NOMO-1 treated with DMSO at 0.1 percent for 48 hours (cell line): ENCODE data around the gene KMO.
A peak's percentile ranks its signal among the peaks of the same experiment; 100 is the strongest.

Source experiments
- DNase-seq: peaks from one replicate; lab custom pipeline; 2025; ENCODE audit not compliant: unreplicated experiment; lab: John Stamatoyannopoulos, UW

KMO gene

DNA sequence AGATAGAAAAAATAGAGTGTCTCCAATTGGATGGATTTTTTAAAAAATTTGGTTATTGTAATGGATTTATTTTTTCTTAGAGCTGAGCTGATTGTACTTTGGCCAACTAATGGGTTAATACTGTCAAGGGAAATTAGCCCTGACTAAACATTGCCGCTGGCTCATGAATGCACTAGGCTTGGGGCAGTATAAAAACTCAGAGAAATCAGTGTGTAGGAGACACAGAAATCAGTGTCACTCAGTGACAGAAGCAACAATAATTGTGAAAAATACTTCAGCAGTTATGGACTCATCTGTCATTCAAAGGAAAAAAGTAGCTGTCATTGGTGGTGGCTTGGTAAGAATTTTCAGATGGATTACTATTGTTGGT is at the start of gene KMO:
Gene KMO (plus strand): TSS at position 217 of the 370 bp plus-strand sequence. CDS start 67 bp downstream, at position 284.
- no peak for DNase-seq

DNA sequence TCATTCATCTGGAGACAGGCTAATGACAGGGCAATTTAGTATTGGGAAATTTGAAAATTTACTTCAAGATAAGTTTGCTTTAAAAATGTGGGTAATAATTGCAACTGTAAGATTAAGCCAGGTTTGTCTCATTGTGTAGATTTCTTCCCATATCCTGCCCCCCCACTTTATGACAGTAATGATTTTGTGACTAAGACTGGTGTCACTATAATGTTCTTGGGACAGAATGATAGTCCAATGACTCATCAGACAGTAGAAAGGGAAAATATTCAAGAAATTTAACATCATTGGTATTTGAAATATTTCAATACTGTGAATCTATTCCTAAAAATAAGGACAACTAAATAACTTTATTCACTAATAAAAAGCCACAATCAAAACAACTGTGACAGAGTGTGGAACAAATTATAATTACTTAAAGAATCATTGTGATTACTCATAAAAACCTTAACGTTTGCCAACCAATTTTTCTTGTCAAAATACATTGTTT is 49.4 kb upstream of the KMO start:
- DNase-seq: no peak

DNA sequence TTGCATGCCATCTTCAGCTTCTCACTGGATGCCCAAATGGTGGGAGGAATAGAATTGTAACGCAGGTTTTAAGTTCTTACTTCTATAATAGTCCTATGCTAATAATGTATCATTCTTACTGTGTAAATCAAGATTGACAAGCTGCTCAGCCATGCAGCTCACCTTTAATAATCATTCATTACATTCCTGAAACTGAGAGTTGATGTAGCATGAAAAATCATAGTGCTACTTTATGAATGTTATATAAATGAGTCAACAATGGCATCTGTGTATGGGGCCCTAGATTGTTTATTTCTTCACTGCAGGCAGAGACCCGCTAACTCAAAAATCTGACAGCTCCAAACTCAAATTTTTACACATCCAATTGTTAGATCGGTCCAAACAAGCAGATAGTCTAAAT is 47.0 kb upstream of the KMO start:
- no peak for DNase-seq

DNA sequence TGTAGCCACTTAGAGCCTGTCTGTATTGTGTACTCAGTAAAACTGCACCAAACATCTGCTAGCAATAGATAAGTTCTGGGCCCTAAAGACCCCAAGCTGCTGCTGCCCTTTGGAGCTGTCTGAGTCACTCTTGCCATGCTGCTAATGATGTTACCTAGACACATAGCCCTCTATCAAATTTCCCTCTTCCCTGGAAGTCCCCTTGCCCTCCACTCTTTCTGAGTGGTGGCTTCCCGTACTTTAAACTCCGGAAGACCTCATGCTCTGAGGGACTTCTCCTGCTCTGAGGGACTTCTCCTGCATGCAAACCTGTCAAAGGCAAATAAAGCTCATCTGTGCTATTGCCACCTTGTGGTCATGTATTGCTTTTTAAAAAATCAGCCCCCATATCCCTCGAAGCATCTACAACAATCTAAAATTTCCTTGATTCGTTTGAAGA is 46.6 kb upstream of the KMO start:
- no peak for DNase-seq

DNA sequence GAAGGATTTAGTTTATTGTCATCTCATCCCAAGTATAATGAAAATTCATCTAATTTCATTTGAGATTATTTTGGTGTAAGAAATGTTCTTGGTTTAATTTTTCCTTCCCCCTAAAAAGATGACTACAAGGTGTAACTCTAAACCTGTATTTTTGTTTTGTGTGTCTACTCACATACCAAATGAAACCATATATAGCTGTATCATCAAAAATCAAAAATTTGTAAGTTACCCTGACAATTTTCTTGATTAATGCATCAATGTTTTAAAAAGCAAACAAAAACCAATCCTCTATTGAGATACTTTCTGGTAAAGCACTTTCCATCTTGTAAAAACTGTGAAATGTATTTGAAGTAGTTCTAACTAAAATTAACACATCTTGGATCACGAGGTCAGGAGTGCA is 43.4 kb upstream of the KMO start:
- DNase-seq: no peak

DNA sequence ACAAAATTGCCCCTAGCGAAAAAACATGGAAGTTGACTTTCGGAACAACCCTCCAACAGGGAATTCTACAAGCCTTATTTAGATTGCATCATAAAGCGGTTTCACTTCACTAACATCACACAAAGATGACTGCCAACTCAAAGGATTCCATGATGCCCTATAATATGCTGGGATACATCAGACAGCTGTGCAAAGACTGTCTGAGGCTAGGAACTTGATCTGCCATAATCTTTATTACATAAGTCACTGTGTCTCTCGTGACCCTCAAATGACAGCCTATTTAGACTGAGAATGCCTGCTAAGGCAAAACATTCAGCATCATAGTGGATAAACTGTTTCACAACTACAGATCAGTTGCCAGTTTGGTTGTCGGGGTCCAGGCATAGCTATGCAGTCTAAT is 36.4 kb upstream of the KMO start:
- DNase-seq: no peak

DNA sequence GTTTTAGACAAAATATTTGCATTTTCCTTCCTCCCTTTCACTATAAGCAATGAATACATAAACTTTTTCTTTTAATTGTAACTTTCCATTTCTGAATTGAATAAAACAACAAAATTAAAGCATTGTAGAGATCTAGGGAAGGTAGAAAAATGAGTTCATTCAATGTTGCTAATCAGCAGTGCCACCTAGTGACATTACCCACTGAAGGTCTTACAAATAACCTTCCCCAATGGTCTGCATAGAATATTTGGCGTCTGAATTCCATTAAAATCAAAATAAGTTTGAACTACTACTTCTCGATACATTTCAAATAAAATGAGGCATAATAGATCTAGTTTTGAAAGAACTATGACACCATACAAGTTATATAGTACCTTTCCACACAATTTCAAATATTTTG is 32.3 kb upstream of the KMO start:
- no peak for DNase-seq

DNA sequence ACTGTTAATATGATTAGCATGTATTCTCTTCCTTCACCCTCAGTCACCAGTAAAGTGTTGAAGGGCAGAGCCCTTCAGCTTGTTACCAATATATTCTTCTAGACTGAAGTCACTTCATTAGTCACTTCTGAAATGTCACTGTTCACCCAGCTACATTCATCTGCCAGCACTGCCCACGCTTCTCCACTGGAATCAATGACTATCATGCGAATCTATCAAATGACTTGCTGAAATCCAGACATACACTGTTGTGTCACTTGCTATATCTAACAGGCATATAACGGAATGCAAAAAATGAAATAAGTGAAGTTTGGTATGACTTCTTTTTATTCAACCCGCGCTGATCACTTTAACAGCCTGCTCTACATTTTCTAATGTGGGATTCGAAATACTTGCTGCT is 28.7 kb upstream of the KMO start:
- no peak for DNase-seq

DNA sequence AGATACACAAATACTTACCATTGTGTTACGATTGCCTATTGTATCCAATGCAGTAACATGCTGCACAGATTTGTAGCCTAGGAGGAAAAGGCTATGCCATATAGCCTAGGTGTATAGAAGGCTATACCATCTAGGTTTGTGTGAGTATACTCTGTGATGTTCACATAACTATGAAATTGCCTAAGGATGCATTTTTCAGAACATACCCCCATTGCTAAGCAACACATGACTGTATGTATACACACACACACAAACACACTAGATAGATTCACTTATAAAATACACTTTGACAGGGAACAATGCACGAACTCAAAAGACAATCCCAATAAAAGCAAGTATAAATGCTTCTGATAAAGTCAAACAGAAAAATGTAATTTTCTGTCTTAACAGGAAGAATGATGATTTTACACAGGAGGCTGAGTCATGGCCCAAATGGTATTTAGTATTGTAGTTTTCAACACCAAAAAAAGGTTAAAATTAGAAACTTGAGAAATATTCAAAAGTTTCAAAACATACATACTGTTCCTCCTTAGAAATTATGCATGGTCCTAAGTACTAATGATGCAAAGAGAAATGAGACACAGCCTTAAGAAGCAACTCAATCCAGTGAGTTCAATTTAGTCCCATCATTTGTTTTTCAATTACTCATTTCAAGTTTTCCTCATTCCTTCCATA is 24.9 kb upstream of the KMO start:
- peak; percentile 62 for DNase-seq

DNA sequence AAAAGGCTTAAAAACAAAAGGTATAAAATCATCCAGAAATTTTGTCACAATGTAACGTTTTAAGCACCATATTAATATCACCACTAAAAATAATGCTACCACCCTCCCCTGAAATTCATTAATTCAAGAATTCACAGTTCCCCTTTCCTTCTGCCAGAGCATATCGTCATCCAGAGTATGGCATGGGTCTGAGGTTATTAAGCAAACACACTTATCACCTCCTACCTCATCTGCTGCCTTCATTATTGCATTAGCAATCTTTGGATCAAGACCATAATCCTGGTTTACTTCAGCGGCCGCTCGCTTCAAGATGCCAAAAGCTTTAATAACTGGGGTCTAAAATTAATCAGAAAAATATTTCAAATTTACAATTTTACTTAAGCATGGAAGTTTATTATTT is 18.8 kb upstream of the KMO start:
- DNase-seq: no peak

DNA sequence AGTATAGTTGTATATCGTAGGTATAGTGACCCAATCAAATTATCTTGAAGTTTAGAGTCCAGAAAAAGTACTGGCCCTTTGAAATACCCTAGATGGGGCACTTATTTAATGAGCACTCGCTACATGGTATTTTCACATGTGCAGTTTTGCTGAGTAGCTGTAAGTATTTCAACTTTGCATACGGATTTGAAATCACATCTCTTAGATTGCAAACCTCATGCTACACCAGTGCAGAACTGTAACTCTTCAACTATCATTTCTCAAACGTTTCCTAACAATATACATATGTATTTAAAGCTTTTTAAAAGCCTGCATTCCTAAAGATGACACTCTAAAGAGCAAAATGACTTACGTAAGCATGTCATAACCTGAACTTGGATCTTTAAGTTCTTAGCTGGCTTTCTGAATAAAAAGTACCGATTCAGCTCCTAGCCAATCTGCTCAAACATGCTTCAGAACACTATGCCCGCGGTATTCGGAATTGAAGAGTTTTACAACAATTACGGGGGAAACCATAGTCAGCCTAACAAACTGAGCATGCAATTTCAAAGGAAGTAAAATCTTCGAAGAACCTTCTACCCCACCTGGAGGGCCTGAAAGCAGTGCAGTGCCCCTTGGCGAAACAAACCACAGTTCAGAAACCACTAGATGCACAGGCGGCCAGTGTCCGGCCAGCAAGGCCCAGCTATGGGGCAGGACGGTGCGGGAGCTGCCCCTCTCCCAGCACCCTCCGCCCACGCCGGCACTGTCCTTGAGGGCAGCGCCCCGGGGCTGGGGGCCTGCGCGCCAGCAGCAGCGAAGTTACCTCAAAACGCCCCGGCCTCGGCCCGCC is 13.5 kb upstream of the KMO start:
- DNase-seq: no peak

DNA sequence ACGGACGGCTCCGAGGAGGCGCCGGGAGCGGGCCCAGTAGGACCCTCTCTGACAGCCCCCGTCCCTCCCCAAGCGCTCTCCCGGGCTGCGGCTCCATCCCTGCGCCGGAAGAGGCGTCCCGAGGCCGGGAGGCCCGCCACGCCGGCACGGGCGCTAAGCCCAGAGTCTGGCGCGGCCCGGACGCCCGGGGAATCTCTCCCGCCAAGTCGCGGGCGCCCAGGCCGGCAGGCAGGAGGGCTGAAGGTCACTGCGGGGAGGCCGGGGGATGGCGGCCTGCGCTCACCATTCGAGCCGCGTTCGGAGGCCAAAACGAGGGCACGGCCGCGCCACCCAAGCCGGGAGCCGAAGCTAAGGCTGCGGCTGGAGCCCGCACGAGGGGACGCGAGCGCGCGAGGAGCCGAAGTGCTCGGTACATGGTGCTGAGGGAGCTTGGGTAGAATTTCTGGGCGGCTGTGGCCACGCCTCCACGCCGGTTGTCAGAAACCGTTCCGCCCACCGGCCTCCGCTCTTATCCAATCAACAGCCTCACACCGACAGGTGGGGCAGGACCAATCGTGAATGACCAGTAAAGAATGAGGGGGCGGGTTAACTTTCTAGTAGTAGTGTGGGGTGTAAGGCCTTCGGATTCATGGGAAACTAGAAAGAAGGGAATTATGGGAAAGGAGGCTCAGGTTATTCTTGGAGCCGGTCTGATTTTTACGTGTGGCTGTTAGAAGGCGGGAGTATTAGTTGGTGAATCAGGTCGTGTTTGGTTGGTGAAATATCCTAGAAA is 12.7 kb upstream of the KMO start, which contains the start of gene FH:
Gene FH (minus strand): TSS at position 448 of the 772 bp plus-strand sequence. CDS start 33 bp downstream, at position 415.
- DNase-seq: peak; percentile 97

DNA sequence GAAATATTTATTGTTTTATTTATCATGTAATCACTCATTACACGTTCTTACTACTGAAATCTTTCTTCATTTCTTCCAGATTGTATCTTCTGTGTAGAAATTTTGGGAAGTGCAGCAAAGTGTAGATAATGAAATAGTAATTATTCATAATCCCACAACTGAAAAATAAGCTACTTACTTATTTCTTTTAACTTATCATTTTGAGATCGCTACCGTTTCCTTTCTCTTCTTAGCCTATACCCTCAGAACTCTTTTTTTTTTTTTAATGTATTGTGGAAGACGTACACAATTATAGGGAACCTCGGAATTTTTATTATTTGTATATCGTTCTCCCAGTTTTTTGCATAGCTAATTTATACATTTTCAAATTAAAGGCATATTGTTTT is 12.1 kb upstream of the KMO start:
- no peak for DNase-seq

DNA sequence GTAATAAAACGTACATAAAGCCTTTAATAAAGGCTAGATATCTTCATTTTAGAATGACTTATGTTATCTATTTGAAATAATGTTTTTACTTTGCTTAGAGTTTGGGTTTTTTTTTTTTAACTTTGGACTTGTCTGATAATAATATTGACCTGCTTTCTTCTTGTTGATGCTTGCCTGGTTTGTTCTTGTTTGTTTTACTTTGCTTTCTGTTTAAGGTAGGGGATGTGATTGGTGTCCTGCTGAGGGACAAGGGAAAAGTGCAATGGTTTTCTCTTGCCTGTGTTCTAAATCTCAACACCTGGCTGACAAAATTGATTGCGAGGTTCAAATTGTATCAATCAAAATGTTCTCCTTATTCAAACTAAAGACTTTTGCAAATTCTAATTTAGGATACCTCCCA is 10.5 kb upstream of the KMO start:
- no peak for DNase-seq

DNA sequence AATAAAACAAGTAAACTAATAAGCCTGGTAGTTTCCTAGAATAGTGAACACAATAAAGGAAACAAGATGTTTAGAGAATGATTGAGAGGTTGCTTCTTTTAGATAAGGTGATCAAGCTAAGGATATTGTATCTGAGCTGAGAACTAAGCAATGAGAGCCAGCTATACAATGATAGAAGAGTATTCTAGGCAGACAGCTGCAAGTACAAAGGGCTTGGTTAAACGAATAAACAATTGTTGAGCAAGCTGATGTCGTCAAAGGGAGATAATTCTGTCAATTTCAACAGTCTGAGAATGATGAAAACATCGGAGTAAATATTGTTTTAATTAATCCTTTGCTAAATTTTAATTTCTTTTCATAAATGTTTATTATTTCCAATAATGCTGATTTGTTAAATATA is 7.2 kb upstream of the KMO start:
- DNase-seq: no peak

DNA sequence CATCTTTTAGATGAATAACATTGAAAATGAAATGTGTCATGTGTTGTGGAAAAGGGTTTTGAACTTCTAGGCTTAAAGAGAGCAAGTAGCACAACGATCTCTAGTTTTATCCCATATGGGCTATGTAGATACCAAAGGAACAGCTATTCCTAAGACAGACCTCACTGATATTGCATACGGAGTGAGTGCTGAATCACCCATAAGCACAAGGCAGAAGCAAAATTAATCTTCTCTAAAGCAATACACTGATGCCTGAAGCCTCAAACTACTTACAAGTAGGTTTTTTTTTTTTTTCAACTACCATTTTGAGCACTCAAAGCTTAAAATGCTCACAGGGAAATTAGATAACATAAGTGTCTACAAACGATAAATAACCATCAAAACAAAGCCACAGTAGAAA is 5.0 kb upstream of the KMO start:
- no peak for DNase-seq

DNA sequence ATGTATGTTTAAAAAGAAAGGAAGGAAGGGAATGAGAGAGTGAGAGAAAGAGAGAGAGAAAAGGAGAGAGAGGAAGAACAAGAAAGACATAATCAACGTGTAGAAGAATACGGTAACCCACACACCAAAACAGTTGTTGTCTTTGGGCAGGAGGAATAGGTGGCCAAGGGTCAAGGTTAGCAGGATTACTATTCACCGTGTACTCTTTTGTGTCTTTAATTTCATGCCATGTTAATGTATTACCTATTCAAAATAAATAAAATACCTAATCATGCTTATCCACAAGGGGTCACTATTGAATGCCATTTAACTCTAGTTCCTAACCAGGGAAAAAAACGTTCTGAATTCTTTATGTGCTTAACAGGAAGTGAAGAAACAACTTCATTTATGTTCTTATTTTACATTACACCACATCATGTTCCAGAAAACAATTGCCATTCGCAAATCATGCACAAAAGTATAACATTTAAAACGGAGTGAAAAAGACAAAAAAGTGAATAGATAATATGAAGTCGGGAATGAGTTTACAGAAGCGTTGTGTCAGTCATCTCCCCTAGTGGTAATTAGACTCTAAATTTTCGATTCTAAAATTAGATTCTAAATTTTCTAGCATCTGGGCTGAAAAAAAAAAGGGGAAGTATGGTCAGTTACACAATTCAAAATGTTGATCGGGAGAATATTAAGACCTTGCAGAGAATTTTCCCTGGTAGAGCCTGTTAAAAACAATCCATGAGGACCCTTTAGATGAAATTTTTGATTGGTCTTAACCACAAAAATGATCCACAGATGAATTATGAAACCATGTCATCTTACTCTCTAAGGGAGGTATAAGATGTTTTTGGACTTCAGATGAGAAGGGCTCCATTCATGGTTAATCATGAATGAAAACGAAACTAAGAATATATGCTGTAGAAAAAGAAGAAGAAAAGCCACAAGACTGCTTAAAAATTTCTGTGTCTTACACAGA is 700 bp upstream of the KMO start:
- peak; percentile 95 for DNase-seq

DNA sequence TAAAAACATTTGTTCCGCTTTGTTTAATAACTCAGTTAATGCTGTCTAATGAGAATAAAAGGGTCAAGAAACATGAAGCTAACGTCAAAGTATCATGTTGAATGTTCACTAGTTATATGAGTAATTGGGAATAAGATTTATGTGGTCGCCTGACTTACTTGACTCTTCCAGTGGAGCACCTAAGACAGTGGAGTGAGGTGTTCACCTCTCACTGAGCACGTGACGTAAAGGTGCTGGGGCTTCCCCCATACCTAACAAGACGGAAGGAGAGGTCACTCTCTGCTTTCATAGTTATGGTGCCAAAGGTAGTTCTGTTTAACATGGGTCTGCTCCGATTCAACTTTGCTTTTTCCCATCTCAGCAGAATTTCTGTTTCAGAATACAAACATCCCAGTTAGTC is 686 bp downstream of the KMO start:
- DNase-seq: no peak

DNA sequence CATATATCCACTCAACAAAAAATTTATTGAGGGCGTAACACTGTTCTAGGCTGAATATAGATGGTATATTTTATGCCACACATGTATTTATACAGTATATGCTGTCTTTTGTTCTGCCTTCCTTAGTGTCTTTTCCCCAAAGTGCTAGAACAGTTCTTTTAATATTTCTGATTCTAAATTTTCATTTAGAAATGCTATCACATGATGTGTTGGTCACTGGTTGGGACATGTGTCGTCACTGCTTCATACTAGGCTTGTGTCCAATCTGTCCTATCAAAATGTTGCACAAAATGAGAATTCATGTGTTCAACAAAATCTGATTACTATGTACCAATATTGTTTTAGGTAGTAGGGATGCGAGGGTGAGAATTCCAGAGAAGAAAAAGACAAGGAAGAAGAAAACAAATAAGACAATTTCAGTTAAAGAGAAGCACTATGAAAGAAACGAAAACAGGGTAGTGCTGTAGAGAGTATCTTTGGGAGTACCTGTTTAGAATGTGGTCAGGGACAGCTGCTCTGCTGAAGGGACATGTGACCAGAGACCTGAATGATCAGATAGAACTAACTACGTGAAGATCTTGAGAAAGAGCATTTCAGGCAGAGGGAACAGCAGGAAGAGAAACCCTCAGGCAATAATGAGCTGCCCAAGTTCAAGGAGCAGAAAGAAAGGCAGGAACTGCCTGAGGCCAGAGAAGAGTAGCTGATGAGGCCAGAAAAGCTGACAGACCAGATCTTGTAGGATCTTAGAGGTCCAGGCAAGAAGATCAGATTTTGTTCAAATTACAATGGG is 1.3 kb downstream of the KMO start:
- DNase-seq: no peak

DNA sequence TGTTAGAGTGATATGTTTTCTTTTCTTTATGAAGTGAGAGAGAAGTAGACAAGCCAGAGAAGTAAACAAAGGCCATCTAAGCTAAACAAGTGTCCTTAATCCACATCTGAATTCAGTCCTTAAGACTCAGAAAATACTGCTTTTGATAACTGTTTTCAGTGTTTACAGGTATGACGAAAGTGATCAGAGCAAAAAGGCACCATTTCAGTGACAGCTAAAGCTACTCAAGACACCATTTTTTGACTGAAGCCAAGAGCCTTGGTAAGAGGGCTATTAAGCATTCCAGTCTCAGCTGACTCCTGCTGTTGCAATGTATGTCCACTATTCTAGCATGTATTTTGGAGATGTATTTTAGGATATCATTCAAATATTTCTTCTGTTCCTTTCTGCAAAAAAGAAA is 4.1 kb downstream of the KMO start:
- DNase-seq: no peak
